ENCODE results near the gene PNMT.

GRCh38 chr17:39700148-39700987 lies 32.1 kb downstream of the PNMT start:
- no peak for TF ChIP-seq CTCF (conservative IDR thresholded peaks at IDR 0.05)
- no peak for TF ChIP-seq EZH2 (IDR thresholded peaks at IDR 0.05; ENCODE audit: low read depth)
